UCSD-AML1 (cell line): ENCODE data around the gene IST1.

Experiments used
- DNase-seq: peaks from one replicate; lab custom pipeline; 2025; ENCODE audit not compliant: unreplicated experiment; lab: John Stamatoyannopoulos, UW

The IST1 gene

DNA sequence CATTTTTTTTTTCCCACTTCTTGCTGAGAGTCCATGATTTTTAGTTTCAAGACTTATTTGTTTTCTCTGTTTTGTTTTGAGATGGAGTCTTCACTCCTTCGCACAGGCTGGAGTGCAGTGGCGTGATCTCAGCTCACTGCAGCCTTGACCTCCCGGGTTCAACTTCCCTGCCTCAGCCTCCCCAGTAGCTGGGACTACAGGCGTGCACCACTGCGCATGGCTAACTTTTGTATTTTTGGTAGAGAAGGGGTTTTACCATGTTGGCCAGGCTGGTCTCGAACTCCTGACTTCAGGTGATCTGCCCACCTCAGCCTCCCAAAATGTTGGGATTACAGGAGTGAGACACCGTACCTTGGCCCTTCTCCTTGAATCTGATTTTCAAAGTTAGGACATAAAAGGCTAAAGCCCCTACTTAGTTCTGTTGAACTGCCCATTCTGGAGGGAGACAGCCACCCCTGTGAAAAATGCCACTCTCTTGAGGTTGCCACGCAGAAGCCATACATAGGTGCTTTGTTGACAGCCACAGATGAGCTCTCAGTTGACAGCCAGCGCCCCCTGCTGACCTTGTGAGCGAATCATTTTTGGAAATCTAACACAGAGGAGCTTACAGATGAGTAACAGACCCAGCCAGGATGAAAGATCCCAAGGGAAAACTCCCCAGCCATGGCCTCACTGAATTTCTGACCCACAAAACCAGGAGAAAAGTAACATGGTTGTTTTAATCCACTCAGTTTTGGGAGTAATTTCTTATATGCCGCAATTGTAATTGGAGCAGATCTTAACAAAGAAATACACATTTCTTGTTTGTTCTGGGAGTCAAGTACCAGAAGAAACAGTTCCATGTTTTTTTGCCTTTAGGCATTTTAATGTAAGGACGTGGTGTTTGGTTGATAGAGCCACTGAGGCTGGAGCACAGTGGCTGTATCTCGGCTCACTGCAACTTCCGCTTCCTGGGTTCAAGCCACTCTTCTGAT is 66.0 kb downstream of the IST1 start:
- peak; percentile 79 for DNase-seq

DNA sequence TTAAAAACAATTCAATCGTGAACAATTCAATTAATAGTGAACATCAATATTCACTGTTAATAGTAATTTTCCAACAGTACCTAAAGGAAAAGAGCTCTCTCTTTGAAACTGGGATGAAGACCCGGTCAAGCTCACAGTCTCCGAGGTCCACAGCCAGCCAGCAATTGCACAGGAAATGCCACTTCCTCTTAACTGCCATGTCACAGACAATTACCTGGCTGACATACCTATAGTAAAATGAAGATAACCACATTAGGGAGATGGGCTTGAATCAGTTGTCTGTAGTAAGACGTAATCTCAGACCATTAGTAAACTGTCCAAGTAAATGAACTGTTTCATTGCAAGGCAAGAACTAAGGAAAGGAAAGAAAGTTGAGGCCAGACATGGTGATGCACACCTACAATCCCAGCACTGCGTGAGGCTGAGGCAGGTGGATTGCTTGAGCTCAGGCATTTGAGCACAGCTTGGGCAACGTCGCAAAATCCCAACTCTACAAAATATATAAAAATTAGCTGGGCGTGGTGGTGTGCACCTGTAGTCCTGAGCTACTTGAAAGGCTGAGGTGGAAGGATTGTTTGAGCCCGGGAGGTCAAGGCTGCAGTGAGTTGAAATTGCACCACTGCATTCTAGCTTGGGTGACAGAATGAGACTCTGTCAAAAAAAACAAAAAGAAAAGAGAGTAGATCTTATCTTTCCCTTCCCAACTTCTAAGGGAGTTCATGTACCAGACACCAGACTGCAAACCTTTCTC is 68.0 kb downstream of the IST1 start:
- no peak for DNase-seq

DNA sequence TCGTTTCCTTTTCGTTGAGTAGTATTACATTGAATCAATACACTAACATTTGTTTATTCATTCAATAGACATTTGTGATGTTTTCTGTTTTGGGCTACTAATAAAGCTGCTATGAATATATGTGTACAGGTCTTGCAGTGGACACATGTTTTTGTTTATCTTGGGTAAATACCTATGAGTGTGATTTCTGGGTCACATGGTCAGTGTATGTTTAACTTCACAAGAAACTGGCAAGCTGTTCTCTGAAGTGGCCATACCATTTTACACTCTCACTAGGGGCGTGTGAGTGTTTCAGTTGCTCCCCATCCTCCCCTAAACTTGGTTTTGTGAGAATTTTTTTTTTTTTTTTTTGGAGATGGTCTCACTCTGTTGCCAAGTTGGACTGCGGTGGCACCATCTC is 69.9 kb downstream of the IST1 start:
- DNase-seq = no peak

DNA sequence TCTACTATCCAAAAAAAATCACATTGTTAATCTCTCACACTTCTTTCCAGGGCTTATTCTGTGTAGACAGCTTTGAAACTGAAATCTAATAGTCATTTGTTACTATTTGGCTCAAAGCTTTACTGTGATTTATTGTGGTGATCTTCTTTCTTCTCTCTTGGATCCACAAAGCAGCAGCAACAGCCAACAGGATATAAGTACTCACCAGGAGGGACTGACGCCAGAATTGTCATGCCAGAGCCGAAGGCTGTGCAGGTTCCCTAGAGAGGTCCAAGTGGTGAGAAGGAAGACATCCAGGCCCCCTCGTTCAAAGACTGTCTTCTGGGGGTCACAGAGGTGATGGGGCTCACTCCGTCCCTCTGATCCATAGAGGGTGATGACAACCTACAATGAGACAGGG is 71.6 kb downstream of the IST1 start:
- DNase-seq = no peak

DNA sequence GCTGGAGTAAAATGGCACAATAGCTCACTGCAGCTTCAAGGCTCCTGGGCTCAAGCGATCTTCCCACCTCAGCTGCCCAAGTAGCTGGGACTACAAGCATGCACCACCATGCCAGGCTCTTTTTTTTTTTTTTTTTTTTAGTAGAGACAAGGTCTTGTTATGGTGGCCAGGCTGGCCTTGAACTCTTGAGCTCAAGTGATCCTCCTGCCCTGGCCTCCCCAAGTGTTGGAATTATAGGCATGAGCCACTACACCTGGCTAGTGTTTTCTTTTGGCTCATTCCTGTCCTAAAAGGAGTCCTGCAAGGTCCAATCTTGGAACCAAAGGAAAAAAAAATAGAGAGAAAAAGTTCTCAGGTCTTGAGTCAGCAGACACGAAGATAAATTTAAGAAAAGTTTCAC is 74.0 kb downstream of the IST1 start:
- no peak for DNase-seq

DNA sequence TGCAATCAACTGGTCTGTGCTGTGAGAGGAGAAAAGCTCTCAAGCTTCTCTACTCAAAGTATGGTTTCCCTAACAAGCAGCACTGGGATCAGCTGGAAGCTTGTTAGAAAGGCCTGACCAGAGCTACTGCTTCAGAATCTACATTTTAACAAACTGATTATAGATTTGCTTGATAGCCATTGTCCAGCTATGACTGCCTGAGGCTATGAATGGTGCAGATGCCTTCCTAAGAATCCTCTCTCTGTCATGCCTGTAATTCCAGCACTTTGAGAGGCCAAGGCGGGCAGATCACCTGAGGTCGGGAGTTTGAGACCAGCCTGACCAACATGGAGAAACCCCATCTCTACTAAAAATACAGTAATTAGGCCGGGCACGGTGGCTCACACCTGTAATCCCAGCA is 76.2 kb downstream of the IST1 start:
- DNase-seq = no peak

DNA sequence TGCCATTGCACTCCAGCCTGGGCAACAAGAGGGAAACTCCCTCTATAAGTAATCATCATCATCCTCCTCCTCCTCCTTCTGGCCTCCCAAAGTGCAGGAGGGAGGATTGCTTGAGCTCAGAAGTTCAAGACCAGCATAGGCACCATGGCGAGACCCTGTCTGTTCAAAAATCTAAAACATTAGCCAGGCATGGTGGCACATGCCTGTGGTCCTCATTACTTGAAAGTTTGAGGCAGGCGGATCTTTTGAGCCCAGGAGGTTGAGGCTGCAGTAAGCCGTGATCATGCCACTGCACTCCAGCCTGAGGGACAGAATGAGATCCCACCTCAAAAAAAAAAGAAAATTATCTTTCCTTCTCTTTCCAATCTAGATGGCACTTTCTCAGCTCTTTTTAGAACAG is 77.0 kb downstream of the IST1 start:
- DNase-seq = no peak

DNA sequence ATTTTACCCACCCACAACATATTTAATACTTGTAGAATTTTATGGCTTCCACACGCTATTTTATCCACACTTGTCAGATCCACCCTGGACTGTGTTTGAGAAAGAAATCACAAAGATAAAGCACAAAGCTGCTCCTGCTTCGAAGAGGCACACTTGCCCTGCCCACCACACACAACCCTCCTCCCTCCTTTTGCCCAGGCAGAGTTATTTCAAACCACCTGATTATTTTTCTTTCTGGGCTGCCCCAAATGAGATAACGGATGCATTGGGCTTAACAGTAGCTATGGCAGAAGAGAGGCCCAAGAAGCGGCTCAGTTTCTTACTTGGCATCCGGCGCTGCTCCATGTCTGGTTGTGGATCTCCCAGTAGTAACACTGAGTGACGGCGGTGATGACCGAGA is 77.7 kb downstream of the IST1 start:
- DNase-seq = no peak

DNA sequence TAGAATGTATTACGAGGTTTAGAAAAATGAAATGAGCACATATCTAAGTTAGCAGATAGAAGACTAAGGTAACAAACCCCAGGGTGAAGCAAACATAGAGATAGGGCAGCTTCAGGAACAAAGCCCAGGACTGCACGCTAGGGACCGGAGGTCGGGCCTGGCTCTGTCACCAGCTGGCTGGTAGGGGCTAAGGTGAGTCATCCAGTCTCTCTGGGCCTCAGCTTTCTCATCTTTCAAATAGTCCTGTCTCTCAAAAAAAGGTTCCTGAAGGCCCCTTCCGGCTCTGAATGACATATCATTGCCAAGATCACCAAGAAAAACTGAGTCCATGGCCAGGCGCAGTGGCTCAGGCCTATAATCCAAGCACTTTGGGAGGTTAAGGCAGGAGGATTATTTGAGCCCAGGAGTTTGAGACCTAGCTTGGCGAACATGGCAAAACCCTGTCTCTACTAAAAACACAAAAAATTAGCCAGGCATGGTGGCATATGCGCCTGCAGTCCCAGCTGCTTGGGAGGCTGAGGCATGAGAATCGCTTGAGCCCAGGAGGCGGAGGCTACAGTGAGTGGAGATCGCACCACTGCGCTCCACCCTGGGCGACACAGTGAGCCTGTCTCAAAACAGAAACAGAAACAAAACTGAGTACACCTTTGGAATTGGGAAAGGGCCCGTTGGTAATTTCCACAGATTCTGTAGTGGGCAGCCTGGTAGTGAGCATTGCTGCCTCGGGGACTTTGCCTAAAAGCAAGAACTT is 78.9 kb downstream of the IST1 start:
- DNase-seq = no peak
